OCI-LY7 (cell line): Measurements from ENCODE around the gene CPTP.

ENCODE experiments used
- CTCF ChIP-seq: fragments of 200-600 bp; sonication (generic); conservative IDR thresholded peaks from 2 replicates; pipeline ENCODE4 v1.5.1; 2014; ENCODE audit warnings: mild to moderate bottlenecking, antibody characterized with exemption, low read length, moderate library complexity, mixed read lengths
- EZH2phosphoT487 ChIP-seq: fragments of 200-600 bp; sonication (generic); IDR thresholded peaks from 2 replicates; pipeline ENCODE4 v1.6.1; 2018; ENCODE audit warnings: low read depth, borderline replicate concordance, mild to moderate bottlenecking, mixed run types, antibody characterized with exemption, low read length, moderate library complexity, mixed read lengths

DNA sequence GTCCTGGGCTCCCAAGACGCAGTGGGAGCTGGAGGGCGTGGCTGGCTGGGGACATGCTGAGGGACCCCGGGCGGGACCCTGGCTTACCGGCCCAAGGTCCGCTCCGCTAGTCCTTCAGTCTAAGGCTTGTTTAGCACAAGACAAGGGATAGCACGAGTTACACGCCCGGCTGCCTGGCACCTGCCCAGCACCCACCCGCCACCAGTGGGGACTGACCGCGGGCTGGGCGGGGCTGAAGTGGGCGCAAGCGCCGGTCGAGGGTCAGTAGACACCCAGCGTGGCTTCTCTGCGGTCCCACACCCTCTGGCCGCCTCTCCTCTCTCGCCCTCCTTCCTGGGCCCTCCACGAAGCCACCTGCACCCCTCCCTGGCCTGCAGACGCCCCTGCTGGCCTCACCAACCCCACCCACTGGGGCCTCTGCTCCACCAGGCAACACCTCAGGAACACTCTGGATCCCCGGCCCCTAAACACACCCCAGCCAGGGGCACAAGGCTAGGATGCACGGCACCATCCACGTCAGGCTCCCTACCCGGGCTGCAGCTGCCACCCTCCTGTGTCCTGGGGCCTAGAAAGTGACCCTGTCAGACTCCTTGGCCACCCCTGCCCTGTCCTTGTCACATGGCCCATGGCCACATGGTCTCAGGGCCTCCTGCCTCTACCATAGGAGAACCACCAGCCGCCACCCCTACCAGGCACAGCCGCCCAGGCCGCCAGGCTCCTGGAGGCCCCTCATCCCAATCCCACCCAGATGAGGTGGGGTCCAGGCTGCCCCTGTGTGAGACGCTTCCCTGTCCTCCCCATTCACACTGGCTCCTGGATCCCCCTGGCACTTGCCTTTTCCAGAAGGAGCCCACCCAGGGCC lies 12.6 kb downstream of the CPTP start:
- TF ChIP-seq CTCF (no peak), EZH2phosphoT487 (no peak)
